Endothelial cell (in vitro differentiated cells): Measurements from ENCODE around the gene P4HA1. TPM values are rescaled to one million over a fixed set of nuclear protein-coding genes. Genes with fewer than 3 reads are reported as not detected.
"Not testable (repeated sequence)": the region's sequence is repeated elsewhere in the genome, so short reads cannot be mapped to it uniquely, and the experiment has no call there.

ENCODE experiments used
- DNase-seq: peaks from one replicate; pipeline ENCODE4 v3.0.0; 2021; ENCODE audit warnings: low spot score
- H3K27ac Mint-ChIP-seq: one replicate; pipeline ENCODE4 v1.8.0; 2021; ENCODE audit warnings: mixed read lengths, inconsistent platforms; ENCODE audit not compliant: unreplicated experiment
- H3K27me3 Mint-ChIP-seq: one replicate; pipeline ENCODE4 v1.8.0; 2021; ENCODE audit warnings: mild to moderate bottlenecking, moderate library complexity, mixed read lengths, inconsistent platforms; ENCODE audit not compliant: unreplicated experiment
- H3K36me3 Mint-ChIP-seq: one replicate; pipeline ENCODE4 v1.8.0; 2021; ENCODE audit warnings: mild to moderate bottlenecking, low read depth, mixed read lengths, inconsistent platforms; ENCODE audit not compliant: unreplicated experiment
- H3K4me1 Mint-ChIP-seq: one replicate; pipeline ENCODE4 v1.8.0; 2021; ENCODE audit warnings: mild to moderate bottlenecking, mixed read lengths, inconsistent platforms; ENCODE audit not compliant: unreplicated experiment
- H3K4me3 Mint-ChIP-seq: one replicate; pipeline ENCODE4 v1.8.0; 2021; ENCODE audit warnings: mild to moderate bottlenecking, mixed read lengths, inconsistent platforms; ENCODE audit not compliant: unreplicated experiment
- H3K9me3 Mint-ChIP-seq: one replicate; pipeline ENCODE4 v1.8.0; 2021; ENCODE audit warnings: mixed read lengths, inconsistent platforms; ENCODE audit not compliant: unreplicated experiment
- CTCF ChIP-seq: fragments of 200-600 bp; sonication (generic); IDR thresholded peaks from one replicate; pipeline ENCODE4 v1.5.0; 2021; ENCODE audit warnings: antibody characterized with exemption; ENCODE audit not compliant: unreplicated experiment
- total RNA-seq: library from RNA; stranded (reverse); fragmentation: NEBNext Ultra II Directional; extraction: Animal tissue kit (Norgen Biotek cat#: 25700); gene quantifications from one replicate; pipeline ENCODE4 v1.2.1, GENCODE V29; 2021; ENCODE audit not compliant: unreplicated experiment

Gene P4HA1
- total RNA-seq, 1 donor from 2014 or later, result 20.4 TPM

GRCh38 chr10:73043766-73044377 lies 52.8 kb downstream of the P4HA1 start:
- Mint-ChIP-seq H3K36me3 (no peaks in the 10 kb centered on the region), H3K4me1 (peaks cover 20% of the 10 kb centered on the region), H3K27me3 (no peaks in the 10 kb centered on the region), H3K9me3 (no peaks in the 10 kb centered on the region), H3K27ac (peak overlapping the region; percentile 76), H3K4me3 (no peak overlapping the region)
- DNase-seq, result no peak
- no peak for TF ChIP-seq CTCF

- H3K27ac Mint-ChIP-seq, result no peak overlapping the region
- TF ChIP-seq CTCF, result no peak
- no peaks in the 10 kb centered on the region for H3K36me3 Mint-ChIP-seq
- no peak overlapping the region for H3K4me3 Mint-ChIP-seq
- H3K9me3 Mint-ChIP-seq, result no peaks in the 10 kb centered on the region
- H3K4me1 Mint-ChIP-seq, result peaks cover 20% of the 10 kb centered on the region
- H3K27me3 Mint-ChIP-seq, result no peaks in the 10 kb centered on the region
- DNase-seq, result no peak
Observed at GRCh38 chr10:73043319-73043718, 53.3 kb downstream of the P4HA1 start.

- H3K9me3 Mint-ChIP-seq, result no peaks in the 10 kb centered on the region
- H3K4me3 Mint-ChIP-seq, result no peak overlapping the region
- H3K27me3 Mint-ChIP-seq, result no peaks in the 10 kb centered on the region
- DNase-seq, result no peak
- no peaks in the 10 kb centered on the region for H3K36me3 Mint-ChIP-seq
- peaks cover 20% of the 10 kb centered on the region for H3K4me1 Mint-ChIP-seq
- H3K27ac Mint-ChIP-seq, result no peak overlapping the region
- no peak for TF ChIP-seq CTCF
Observed at GRCh38 chr10:73042130-73042529, 54.5 kb downstream of the P4HA1 start.

- no peak overlapping the region for H3K27ac Mint-ChIP-seq
- no peaks in the 10 kb centered on the region for H3K36me3 Mint-ChIP-seq
- H3K4me3 Mint-ChIP-seq, result no peak overlapping the region
- DNase-seq, result no peak
- H3K4me1 Mint-ChIP-seq, result peaks cover 12% of the 10 kb centered on the region
- no peaks in the 10 kb centered on the region for H3K27me3 Mint-ChIP-seq
- no peaks in the 10 kb centered on the region for H3K9me3 Mint-ChIP-seq
- no peak for TF ChIP-seq CTCF
Observed at GRCh38 chr10:73039635-73040034, 57.0 kb downstream of the P4HA1 start.

GRCh38 chr10:73036285-73036684 lies 60.4 kb downstream of the P4HA1 start:
- H3K27me3 Mint-ChIP-seq, H3K4me3 Mint-ChIP-seq, DNase-seq, H3K36me3 Mint-ChIP-seq, H3K4me1 Mint-ChIP-seq, H3K9me3 Mint-ChIP-seq, H3K27ac Mint-ChIP-seq: not testable (repeated sequence)
